ENCODE results near the gene ZNF793.

ZNF793 gene

DNA sequence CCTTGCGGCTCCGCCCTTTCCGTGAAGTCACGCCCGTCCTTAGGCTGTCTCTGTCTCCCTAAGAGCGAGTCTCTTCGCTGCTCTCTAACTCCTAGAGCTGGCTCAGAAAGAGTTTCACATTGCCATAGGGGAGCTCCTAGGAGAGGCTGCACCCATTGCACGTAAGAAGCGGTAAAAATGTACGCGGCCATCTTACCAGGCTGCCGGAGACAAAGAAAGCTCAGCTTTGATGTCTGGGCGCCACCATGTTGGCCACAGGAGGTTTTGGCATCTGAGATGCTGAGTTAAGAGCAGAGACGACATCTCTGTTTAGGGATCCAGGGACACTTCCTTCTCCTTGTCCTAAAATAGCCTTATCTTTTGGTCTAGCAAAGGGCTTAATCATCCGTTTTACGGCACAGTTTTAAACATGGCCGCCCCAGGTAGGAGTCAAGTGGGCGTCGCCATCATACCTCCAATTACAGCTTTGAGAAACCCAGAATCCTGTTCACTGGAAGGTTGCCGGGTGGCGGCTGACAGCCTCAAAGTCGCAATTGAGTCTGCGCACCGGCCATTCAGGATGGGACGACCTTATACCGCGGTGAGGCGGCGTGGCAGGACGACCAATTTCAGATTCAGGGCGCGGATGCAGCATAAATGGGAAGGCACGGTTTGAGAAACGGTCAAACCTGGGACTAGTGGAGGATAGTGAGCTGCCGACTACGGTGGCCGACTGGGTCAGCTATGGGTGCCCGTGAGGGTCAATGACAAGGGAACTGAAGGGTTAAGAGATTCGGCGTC is at the start of gene ZNF793:
Gene ZNF793, plus strand, starts transcription at position 553 of the 780 bp plus-strand sequence. CDS start 16,501 bp downstream, outside the sequence.
- peak; percentile 78 for DNase-seq

- DNase-seq, result no peak
These were observed 40.4 kb upstream of the ZNF793 start for GRCh38 chr19:37466277-37466797.

GRCh38 chr19:37466798-37467607 is 39.7 kb upstream of the ZNF793 start, which contains the start of gene ZNF569:
Gene ZNF569, minus strand, starts transcription at chr19:37467444. Its CDS starts 22,523 bp downstream, at chr19:37444921.
- DNase-seq, result peak; percentile 86

GRCh38 chr19:37467608-37468090 is 39.1 kb upstream of the ZNF793 start:
- no peak for DNase-seq

DNA sequence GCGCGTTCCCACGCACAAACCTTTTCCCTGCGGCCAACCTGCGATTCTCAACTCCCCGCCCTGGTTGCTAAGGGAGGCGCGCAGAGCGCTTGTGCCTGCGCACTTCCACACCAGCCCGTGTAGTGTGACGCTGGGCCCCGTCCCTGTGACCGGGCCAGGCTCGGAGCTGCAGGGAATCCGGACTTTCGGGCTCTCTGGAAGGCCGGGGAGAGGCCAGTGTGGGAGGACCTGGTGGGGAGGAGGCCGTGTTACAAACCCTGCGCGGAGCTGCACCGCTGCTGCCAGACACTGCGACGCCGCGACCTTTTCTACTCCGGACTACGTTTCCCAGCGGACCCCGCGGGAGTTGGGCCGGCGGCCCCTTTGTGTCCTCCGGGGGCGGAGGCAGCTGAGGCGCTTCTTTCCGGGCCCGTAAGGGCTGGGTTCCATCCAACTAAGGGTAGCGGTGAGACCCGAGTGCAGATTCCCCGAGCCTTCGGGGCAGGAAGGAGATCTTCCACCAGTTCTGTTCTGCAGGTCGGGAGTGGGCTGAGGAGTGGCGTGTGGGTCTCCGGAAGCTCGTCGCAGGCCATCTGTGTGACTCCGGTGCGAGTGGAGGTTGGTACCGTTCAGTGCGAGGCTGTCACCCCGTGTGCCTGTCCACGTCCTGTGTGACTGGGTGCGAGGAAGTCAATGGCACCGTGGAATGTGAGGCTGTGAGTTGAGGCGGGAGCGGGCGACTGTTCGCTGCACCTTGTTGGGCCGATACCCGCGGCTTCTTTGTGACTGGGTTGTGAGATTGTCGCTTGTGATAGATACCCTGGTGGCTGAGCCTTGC is 37.6 kb upstream of the ZNF793 start, which contains the start of gene ZNF570:
Gene ZNF570, plus strand, starts transcription at position 396 of the 817 bp plus-strand sequence. CDS start 999 bp downstream, outside the sequence.
- DNase-seq, result peak; percentile 86

DNA sequence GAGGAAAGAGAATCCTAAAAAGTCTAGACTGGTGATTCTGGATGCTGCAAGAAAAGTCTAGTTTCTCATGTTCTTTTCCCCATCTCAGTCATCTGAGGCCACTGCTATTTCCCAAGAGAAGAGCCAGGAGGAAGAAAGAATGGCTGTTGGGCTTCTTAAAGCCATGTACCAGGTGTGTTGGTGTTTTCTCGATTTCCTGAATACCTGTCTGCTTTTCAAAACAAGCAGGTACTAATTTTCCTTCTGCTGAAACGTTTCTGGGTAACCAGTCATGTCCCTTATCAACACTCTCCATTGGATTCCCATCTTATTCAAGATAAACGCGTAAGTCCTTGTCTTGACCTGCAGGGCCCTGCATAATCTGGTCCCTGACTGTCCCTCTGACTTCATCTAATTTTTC is 36.5 kb upstream of the ZNF793 start:
- no peak for DNase-seq

DNA sequence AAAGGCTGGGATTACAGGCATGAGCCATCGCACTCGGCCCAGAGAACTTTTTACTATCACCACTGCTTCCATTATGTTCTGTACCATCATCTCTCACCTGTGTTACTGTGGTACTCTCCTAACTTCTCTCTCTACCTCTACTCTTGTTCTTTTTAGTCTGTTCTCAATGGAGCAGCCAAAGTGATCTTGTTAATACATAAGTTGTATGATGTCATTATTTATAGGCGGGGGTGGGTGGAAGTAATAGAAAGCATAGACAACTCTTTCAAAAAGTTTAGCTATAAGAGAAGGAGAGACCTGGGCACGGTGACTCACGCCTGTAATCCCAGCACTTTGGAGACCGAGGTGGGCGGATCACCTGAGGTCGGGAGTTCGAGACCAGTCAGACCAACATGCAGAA is 34.6 kb upstream of the ZNF793 start:
- no peak for DNase-seq

DNA sequence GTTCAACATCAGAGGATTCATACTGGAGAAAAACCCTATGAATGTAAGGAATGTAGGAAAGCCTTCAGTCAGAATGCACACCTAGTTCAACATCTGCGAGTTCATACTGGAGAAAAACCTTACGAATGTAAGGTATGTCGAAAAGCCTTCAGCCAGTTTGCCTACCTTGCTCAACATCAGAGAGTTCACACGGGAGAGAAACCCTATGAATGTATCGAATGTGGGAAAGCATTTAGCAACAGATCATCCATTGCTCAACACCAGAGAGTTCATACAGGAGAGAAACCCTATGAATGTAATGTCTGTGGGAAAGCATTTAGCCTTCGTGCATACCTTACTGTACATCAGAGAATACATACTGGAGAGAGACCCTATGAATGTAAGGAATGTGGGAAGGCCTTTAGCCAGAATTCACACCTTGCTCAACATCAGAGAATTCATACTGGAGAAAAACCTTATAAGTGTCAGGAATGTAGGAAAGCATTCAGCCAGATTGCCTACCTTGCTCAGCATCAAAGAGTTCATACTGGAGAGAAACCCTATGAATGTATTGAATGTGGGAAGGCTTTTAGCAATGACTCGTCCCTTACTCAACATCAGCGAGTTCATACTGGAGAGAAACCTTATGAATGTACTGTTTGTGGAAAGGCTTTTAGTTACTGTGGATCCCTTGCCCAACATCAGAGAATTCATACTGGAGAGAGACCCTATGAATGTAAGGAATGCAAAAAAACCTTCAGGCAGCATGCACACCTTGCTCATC is 22.2 kb upstream of the ZNF793 start:
- no peak for DNase-seq

DNA sequence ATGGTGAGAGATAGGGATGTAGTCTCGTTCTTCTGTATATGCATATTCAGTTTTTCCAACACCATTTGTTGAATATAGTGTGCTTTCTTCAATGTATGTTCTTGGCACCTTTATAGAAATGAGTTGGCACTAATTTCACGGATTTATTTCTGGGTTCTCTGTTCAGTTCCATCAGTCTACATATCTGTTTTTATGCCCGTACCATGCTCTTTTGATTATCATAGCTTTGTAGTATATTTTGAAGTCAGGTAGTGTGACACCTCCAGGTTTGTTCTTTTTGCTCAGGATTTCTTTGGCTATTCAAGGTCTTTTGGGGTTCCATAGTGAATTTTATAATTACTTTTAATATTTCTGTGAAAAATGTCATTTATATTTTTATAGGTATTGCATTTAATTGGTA is 14.5 kb upstream of the ZNF793 start:
- no peak for DNase-seq

GRCh38 chr19:37505958-37506386 is 767 bp upstream of the ZNF793 start:
- DNase-seq, result no peak

DNA sequence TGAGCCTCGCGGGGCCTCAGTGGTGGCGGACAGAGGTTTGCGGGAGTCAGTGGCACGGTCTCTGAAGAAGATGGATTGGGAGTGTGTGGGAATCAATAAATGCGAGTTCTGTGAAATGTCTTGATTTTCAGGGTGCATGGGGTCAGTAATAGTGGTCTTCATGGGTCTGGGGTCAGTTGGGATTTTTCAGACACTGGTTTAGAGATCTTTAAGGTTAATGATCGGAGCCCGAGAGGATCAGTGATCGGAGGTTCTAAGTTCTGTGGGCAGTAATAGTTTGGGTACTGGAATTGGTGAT is 377 bp downstream of the ZNF793 start:
- DNase-seq, result no peak

GRCh38 chr19:37511186-37511585 is 4.4 kb downstream of the ZNF793 start:
- DNase-seq, result no peak

- no peak for DNase-seq
These were observed 5.1 kb downstream of the ZNF793 start for GRCh38 chr19:37511821-37512220.

DNA sequence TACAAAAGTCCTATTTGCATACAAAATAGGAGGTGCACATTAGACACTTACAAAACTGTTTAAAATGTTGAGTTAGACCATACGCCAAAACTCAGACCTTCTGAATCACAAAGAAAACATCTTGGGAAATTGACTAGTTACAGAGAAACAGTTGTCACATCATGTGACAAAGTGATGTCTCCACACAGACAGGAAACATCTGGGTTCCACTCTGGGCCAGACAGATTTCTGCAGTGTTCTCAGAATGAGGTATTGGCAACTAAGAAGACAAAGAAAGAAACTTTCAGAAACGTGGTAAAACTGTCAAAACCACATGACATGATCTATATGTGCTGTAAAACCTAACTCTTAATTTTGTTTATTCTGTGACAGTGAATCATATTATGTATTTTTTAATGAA is 6.7 kb downstream of the ZNF793 start:
- no peak for DNase-seq

- no peak for DNase-seq
These were observed 13.2 kb downstream of the ZNF793 start for GRCh38 chr19:37519890-37520289.

- no peak for DNase-seq
These were observed 30.7 kb downstream of the ZNF793 start for GRCh38 chr19:37537391-37537947.

DNA sequence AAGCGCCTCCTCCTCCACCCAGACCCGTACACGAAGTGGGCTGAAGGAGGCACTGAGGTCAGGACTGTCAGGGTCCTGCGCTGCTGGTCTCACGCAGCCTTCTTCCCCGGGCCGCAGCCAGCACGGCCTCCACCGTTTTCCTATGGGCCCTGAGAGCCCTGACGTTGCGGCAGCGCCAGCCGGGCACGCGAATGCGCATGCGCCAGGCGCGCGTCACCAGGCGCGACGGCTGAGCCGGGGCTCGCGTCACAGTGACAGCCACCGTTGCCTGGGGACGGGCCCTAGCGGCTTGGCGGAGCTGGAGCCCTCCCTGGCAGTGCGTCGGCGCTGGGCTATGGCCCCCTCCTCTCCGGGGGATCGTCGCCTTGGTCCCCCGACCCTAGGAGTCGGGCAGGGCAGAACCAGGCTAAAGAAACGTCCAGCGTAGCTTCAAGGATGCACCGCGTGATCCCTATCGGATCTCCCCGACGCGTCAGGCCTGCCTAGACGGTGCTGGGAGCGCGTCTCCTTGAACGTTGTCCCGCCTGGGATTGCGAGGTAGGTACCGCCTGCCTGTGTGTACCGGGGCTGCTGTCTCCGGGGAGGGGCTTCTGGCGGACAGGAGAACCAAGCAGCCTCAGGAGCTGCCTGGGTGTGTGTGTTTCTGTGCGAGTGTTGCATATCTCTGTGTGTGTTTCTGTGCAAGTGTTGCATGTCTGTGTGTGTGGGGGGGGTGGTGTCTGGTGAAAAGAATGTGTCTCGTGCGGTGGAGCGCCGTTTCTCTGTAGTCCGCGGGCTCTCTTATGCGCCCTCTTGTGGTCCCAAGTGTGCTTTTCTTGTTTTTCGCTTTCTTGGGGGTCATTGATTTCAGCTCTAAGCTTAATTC is 44.6 kb downstream of the ZNF793 start:
- no peak for DNase-seq

DNA sequence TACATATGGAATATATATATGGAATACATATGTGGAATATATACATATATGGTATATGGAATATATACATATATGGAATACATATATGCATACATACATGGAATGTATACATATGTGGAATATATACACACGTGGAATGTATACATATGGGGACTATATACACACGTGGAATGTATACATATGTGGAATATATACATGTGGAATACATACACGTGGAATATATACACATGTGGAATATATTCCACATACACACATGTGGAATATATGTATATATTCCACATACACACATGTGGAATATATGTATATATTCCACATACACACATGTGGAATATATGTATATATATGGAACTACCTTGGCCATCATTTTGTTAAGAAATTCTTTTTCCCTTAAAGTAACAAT is 56.8 kb downstream of the ZNF793 start:
- DNase-seq, result no peak

GRCh38 chr19:37564624-37565369 is 58.1 kb downstream of the ZNF793 start:
- no peak for DNase-seq

- DNase-seq, result no peak
These were observed 58.6 kb downstream of the ZNF793 start for GRCh38 chr19:37565370-37565669.

Measured in activated gamma-delta T cell treated with Interleukin-2 at 50 U/mL for 16 hours (primary cell).